Right atrium auricular region (tissue), 2 donors: ENCODE measurements around the gene CDK16. TPM values are rescaled to one million over a fixed set of nuclear protein-coding genes. Genes with fewer than 3 reads are reported as not detected.

Source experiments
- DNase-seq: peaks from one replicate; pipeline ENCODE4 v3.0.0-alpha.2; 2019; ENCODE audit warnings: low spot score
- H3K27ac ChIP-seq, 2 donors: fragments of 200-600 bp; sonication (generic); 1 replicate in 1 of 2; 2 replicates in 1 of 2; pipeline ENCODE4 v1.5.1; 2016 to 2019
- H3K27me3 ChIP-seq, 2 donors: fragments of 200-600 bp; sonication (generic); one replicate each; pipeline versions ENCODE4 v1.5.1 to v1.6.0; 2017 to 2019
- H3K36me3 ChIP-seq: fragments of 200-600 bp; sonication (generic); one replicate; pipeline ENCODE4 v1.5.1; 2016
- H3K4me1 ChIP-seq, 2 donors: fragments of 200-600 bp; sonication (generic); one replicate each; pipeline versions ENCODE4 v1.5.1 to v1.6.0; 2017 to 2019
- H3K4me3 ChIP-seq, 2 donors: fragments of 200-600 bp; sonication (generic); 1 replicate in 1 of 2; 2 replicates in 1 of 2; pipeline ENCODE4 v1.5.1; 2017 to 2019; ENCODE audit warnings: mild to moderate bottlenecking in 1 of 2, moderate library complexity in 1 of 2
- H3K9me3 ChIP-seq, 2 donors: fragments of 200-600 bp; sonication (generic); one replicate each; pipeline ENCODE4 v1.5.1; 2019
- CTCF ChIP-seq, 2 donors: fragments of 200-600 bp; sonication (generic); IDR thresholded peaks; one replicate each; pipeline ENCODE4 v1.5.1; 2019; ENCODE audit warnings: antibody characterized with exemption in 2 of 2
- total RNA-seq, 2 donors: library from RNA; depleted of rRNA; stranded (reverse); fragments of >200 nt; gene quantifications; one replicate each; pipeline ENCODE4 v1.1.0, GENCODE V29; 2016

The CDK16 gene
- total RNA-seq, 2 donors from 2014 or later: 128 to 140 TPM

DNA sequence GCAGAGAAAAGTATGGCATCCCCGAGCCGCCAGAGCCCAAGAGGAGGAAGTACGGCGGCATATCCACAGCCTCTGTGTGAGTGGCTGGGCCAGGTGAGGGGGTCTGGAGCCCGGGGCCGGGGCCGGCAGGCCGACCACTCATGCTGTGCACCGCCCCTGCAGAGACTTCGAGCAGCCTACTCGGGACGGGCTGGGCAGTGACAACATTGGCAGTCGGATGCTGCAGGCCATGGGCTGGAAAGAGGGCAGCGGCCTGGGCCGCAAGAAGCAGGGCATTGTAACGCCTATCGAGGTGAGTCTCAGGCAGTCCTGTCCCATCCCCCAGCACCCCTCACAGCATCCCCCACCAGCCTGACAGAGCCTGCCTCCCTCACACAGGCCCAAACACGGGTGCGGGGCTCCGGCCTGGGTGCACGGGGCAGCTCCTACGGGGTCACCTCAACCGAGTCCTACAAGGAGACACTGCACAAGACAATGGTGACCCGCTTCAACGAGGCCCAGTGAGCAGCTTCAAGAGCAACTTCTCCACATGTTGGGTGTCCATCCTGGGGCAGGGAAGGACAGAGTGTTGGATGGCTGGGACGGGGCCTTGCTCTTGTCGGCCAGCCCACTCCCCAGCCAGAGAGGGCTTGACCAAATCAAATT, 32.3 kb upstream of the CDK16 start:
- DNase-seq: no peak
- no peak overlapping the region for H3K4me3 ChIP-seq
- no peak for TF ChIP-seq CTCF (IDR thresholded peaks at IDR 0.05)
- no peaks in the 10 kb centered on the region for H3K27me3 ChIP-seq
- H3K9me3 ChIP-seq: no peaks in the 10 kb centered on the region
- H3K27ac ChIP-seq: no peak overlapping the region
- H3K36me3 ChIP-seq: peaks cover 37% of the 10 kb centered on the region
- H3K4me1 ChIP-seq: peaks cover 0 to 2% of the 10 kb centered on the region in 2 donors

DNA sequence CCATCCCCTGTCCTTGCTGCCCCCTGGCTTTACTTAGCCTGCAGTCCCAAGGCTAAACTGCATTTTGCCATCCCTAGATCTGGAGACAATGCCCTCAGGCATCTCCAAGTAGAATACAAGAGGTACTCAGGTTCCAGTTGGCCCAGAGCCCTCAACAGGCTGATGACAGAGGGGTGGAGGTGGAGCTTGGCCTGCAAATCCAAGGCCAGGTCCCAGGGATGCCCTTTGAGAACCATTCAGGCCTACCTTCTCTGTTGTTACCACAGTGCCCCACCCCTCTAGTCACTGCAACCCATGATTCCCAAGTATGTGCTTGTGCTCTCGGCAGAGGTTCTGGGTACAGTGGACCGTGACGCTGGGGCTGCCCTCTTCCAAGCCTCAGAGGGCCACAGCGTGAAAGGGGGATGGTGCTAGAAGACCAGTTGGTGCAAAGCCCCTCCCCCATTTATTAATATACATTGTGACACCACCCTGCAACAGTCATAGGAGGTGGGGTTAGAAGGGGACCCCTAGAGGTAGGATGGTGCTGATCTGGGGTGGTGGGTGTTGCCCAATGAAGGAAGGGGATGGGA, 31.3 kb upstream of the CDK16 start:
- H3K27ac ChIP-seq: no peak overlapping the region
- H3K9me3 ChIP-seq: no peaks in the 10 kb centered on the region
- no peak for TF ChIP-seq CTCF (IDR thresholded peaks at IDR 0.05)
- H3K27me3 ChIP-seq: no peaks in the 10 kb centered on the region
- no peak overlapping the region for H3K4me3 ChIP-seq
- H3K4me1 ChIP-seq: peaks cover 0 to 11% of the 10 kb centered on the region in 2 donors
- peaks cover 28% of the 10 kb centered on the region for H3K36me3 ChIP-seq
- DNase-seq: no peak

GRCh38 chrX:47189906-47190305, 28.6 kb upstream of the CDK16 start:
- Histone ChIP-seq H3K36me3 (peaks cover 16% of the 10 kb centered on the region), H3K4me1 (peaks cover 0 to 26% of the 10 kb centered on the region in 2 donors), H3K9me3 (no peaks in the 10 kb centered on the region), H3K4me3 (no peak overlapping the region), H3K27ac (no peak overlapping the region), H3K27me3 (no peaks in the 10 kb centered on the region)
- TF ChIP-seq CTCF (IDR thresholded peaks at IDR 0.05): no peak
- DNase-seq: no peak

GRCh38 chrX:47190445-47191269, 27.8 kb upstream of the CDK16 start:
- peak overlapping the region; percentile 22 to 70 for H3K27ac ChIP-seq
- TF ChIP-seq CTCF (IDR thresholded peaks at IDR 0.05): no peak
- no peaks in the 10 kb centered on the region for H3K27me3 ChIP-seq
- peaks cover 0 to 34% of the 10 kb centered on the region in 2 donors for H3K4me1 ChIP-seq
- H3K9me3 ChIP-seq: no peaks in the 10 kb centered on the region
- peaks cover 8% of the 10 kb centered on the region for H3K36me3 ChIP-seq
- peak; percentile 89 for DNase-seq
- H3K4me3 ChIP-seq: peak overlapping the region; percentile 41 to 59

DNA sequence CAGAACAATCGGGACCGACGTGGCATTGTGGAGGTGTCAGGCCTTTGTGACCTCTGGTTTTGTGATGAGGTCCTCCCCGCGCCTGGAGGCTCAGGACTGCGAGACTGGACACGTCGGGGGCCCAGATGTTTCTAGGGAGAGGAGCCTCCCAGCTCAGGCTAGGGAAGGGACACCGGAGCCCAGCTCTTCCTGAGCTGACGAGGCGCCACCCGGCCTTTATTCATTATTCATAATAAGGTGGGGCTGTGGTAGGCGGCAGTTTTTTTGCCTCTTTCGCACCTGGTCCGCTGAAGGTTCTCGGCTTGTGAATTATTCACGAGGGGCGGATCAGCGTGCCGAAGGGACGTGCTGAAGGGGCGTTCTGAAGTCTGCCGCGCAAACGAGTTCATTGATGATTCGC, 27.1 kb upstream of the CDK16 start:
- DNase-seq: no peak

More for the DNA sequence above, 27.1 kb upstream of the CDK16 start:
- TF ChIP-seq CTCF (IDR thresholded peaks at IDR 0.05): no peak
- H3K9me3 ChIP-seq: no peaks in the 10 kb centered on the region
- peak overlapping the region in 1 of 2 donors; percentile 70 for H3K27ac ChIP-seq
- peak overlapping the region; percentile 41 to 59 for H3K4me3 ChIP-seq
- H3K36me3 ChIP-seq: peaks cover 1% of the 10 kb centered on the region
- no peaks in the 10 kb centered on the region for H3K27me3 ChIP-seq
- peaks cover 0 to 40% of the 10 kb centered on the region in 2 donors for H3K4me1 ChIP-seq
